Ectodermal cell (in vitro differentiated cells): Measurements from ENCODE around the gene HBA1.
"Not testable (repeated sequence)": the region's sequence is repeated elsewhere in the genome, so short reads cannot be mapped to it uniquely, and the experiment has no call there.

Source experiments
- H3K27ac ChIP-seq: 2 replicates; pipeline ENCODE4 v1.7.0; 2013; ENCODE audit warnings: mild to moderate bottlenecking, low read depth, low read length; ENCODE audit not compliant: insufficient read depth, poor library complexity, severe bottlenecking
- H3K27me3 ChIP-seq: 2 replicates; pipeline ENCODE4 v1.7.0; 2013; ENCODE audit warnings: mild to moderate bottlenecking, low read length; ENCODE audit not compliant: insufficient read depth, control insufficient read depth, poor library complexity, severe bottlenecking
- H3K36me3 ChIP-seq: one replicate; pipeline ENCODE4 v1.7.0; 2013; ENCODE audit warnings: low read length; ENCODE audit not compliant: control insufficient read depth, insufficient read depth
- H3K4me1 ChIP-seq: one replicate; pipeline ENCODE4 v1.7.0; 2013; ENCODE audit warnings: low read length; ENCODE audit not compliant: control insufficient read depth, insufficient read depth
- H3K4me3 ChIP-seq: 2 replicates; pipeline ENCODE4 v1.7.0; 2013; ENCODE audit warnings: low read depth, low read length, control low read depth; ENCODE audit not compliant: insufficient read depth
- H3K9me3 ChIP-seq: 2 replicates; pipeline ENCODE4 v1.7.0; 2013; ENCODE audit warnings: mild to moderate bottlenecking, low read length, moderate library complexity; ENCODE audit not compliant: control insufficient read depth
- WGBS, 2 experiments: methylation state at CpG; one replicate each; pipeline ENCODE4 v1.1.7; 2013; ENCODE audit warnings: missing lambda C conversion rate in 2 of 2; 5-methylcytosine and 5-hydroxymethylcytosine counted together

The HBA1 gene

DNA sequence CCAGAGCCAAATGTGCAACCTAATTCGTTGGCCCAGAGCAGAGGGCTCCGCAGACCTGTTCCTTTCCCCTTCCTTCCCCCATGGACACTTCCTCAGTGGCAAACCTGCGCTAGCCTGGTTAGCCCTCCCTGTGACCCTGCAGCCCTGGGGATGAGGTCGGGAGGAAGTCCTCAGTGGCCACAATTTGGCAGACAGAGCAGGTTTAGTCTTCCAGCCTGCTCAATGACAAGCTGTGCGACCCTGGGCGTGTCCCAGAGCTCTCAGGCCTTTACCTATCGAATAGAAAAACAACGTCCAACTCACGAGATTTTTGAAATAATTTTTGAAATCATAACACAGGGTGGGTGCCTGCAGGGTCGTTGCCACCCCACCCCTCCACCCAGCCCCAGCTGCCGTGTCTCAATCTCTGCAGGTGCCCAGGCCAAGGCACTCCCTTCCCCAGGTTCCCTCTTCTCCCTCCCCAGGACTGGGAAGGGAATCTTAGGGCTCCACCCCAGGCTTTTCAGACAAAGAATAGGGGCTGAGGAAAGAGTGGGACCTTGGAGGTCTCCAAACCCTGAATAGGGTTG, 9.3 kb upstream of the HBA1 start:
- WGBS, 2 experiments, result 30 to 31% methylated on average over 11 of the region's 11 CpGs
- Histone ChIP-seq H3K9me3 (no peaks in the 10 kb centered on the region), H3K4me3 (no peak overlapping the region), H3K27me3 (peaks cover 89% of the 10 kb centered on the region), H3K27ac (no peak overlapping the region), H3K36me3 (no peaks in the 10 kb centered on the region), H3K4me1 (peaks cover 13% of the 10 kb centered on the region)

- Histone ChIP-seq H3K36me3 (no peaks in the 10 kb centered on the region), H3K27me3 (peaks cover 83% of the 10 kb centered on the region), H3K4me3 (no peak overlapping the region), H3K4me1 (peaks cover 13% of the 10 kb centered on the region), H3K9me3 (no peaks in the 10 kb centered on the region), H3K27ac (no peak overlapping the region)
- WGBS, 2 experiments, result 80 to 82% methylated on average over 6 of the region's 6 CpGs
Measured at GRCh38 chr16:168424-168823, 8.1 kb upstream of the HBA1 start.

GRCh38 chr16:169014-169413, 7.5 kb upstream of the HBA1 start:
- peaks cover 13% of the 10 kb centered on the region for H3K4me1 ChIP-seq
- H3K27me3 ChIP-seq, result peaks cover 86% of the 10 kb centered on the region
- H3K4me3 ChIP-seq, result no peak overlapping the region
- no peaks in the 10 kb centered on the region for H3K9me3 ChIP-seq
- 61 to 63% methylated on average over 3 of the region's 3 CpGs for WGBS, 2 experiments
- H3K27ac ChIP-seq, result no peak overlapping the region
- H3K36me3 ChIP-seq, result no peaks in the 10 kb centered on the region

GRCh38 chr16:170088-170507, 6.4 kb upstream of the HBA1 start:
- not testable (repeated sequence) for H3K27ac ChIP-seq, H3K36me3 ChIP-seq, H3K4me3 ChIP-seq, H3K9me3 ChIP-seq
- 4 to 5% methylated on average over 5 of the region's 5 CpGs for WGBS, 2 experiments
- Histone ChIP-seq H3K4me1 (peaks cover 13% of the 10 kb centered on the region), H3K27me3 (peaks cover 93% of the 10 kb centered on the region)

- Histone ChIP-seq H3K27ac (no peak overlapping the region), H3K4me1 (peaks cover 8% of the 10 kb centered on the region), H3K4me3 (no peak overlapping the region), H3K27me3 (peaks cover 93% of the 10 kb centered on the region), H3K36me3 (no peaks in the 10 kb centered on the region), H3K9me3 (no peaks in the 10 kb centered on the region)
- 91 to 100% methylated on average over 1 of the region's 1 CpG for WGBS, 2 experiments
Measured at GRCh38 chr16:170788-171187, 5.7 kb upstream of the HBA1 start.

GRCh38 chr16:172374-172941, 4.0 kb upstream of the HBA1 start, which contains the start of gene HBA2:
Gene HBA2 (plus strand): TSS chr16:172876. CDS start chr16:172913, 37 bp downstream.
- H3K4me3 ChIP-seq, H3K27ac ChIP-seq, H3K9me3 ChIP-seq, H3K4me1 ChIP-seq, H3K36me3 ChIP-seq: not testable (repeated sequence)
- peaks cover 91% of the 10 kb centered on the region for H3K27me3 ChIP-seq
- no CpG with 5 or more reads among the region's 74 CpGs for WGBS, 2 experiments

DNA sequence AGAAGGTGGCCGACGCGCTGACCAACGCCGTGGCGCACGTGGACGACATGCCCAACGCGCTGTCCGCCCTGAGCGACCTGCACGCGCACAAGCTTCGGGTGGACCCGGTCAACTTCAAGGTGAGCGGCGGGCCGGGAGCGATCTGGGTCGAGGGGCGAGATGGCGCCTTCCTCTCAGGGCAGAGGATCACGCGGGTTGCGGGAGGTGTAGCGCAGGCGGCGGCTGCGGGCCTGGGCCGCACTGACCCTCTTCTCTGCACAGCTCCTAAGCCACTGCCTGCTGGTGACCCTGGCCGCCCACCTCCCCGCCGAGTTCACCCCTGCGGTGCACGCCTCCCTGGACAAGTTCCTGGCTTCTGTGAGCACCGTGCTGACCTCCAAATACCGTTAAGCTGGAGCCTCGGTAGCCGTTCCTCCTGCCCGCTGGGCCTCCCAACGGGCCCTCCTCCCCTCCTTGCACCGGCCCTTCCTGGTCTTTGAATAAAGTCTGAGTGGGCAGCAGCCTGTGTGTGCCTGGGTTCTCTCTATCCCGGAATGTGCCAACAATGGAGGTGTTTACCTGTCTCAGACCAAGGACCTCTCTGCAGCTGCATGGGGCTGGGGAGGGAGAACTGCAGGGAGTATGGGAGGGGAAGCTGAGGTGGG, 3.1 kb upstream of the HBA1 start:
- H3K27me3 ChIP-seq, result peaks cover 91% of the 10 kb centered on the region
- not testable (repeated sequence) for H3K4me1 ChIP-seq, H3K27ac ChIP-seq, H3K4me3 ChIP-seq, H3K36me3 ChIP-seq, H3K9me3 ChIP-seq
- 13 to 16% methylated on average over 30 of the region's 44 CpGs for WGBS, 2 experiments

DNA sequence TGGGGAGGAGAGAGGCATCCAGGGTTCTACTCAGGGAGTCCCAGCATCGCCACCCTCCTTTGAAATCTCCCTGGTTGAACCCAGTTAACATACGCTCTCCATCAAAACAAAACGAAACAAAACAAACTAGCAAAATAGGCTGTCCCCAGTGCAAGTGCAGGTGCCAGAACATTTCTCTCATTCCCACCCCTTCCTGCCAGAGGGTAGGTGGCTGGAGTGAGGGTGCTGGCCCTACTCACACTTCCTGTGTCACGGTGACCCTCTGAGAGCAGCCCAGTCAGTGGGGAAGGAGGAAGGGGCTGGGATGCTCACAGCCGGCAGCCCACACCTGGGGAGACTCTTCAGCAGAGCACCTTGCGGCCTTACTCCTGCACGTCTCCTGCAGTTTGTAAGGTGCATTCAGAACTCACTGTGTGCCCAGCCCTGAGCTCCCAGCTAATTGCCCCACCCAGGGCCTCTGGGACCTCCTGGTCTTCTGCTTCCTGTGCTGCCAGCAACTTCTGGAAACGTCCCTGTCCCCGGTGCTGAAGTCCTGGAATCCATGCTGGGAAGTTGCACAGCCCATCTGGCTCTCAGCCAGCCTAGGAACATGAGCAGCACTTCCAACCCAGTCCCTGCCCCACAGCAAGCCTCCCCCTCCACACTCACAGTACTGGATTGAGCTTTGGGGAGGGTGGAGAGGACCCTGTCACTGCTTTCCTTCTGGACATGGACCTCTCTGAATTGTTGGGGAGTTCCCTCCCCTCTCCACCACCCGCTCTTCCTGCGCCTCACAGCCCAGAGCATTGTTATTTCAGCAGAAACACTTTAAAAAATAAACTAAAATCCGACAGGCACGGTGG, 2.3 kb upstream of the HBA1 start:
- H3K36me3 ChIP-seq, H3K9me3 ChIP-seq, H3K27ac ChIP-seq, H3K4me1 ChIP-seq, H3K4me3 ChIP-seq: not testable (repeated sequence)
- WGBS, 2 experiments, result 21 to 26% methylated on average over 6 of the region's 13 CpGs
- peaks cover 91% of the 10 kb centered on the region for H3K27me3 ChIP-seq

DNA sequence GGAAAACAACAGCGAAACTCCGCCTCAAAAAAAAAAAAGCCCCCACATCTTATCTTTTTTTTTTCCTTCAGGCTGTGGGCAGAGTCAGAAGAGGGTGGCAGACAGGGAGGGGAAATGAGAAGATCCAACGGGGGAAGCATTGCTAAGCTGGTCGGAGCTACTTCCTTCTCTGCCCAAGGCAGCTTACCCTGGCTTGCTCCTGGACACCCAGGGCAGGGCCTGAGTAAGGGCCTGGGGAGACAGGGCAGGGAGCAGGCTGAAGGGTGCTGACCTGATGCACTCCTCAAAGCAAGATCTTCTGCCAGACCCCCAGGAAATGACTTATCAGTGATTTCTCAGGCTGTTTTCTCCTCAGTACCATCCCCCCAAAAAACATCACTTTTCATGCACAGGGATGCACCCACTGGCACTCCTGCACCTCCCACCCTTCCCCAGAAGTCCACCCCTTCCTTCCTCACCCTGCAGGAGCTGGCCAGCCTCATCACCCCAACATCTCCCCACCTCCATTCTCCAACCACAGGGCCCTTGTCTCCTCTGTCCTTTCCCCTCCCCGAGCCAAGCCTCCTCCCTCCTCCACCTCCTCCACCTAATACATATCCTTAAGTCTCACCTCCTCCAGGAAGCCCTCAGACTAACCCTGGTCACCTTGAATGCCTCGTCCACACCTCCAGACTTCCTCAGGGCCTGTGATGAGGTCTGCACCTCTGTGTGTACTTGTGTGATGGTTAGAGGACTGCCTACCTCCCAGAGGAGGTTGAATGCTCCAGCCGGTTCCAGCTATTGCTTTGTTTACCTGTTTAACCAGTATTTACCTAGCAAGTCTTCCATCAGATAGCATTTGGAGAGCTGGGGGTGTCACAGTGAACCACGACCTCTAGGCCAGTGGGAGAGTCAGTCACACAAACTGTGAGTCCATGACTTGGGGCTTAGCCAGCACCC, 1.2 kb upstream of the HBA1 start:
- 42 to 45% methylated on average over 6 to 7 of the region's 8 CpGs for WGBS, 2 experiments
- no peaks in the 10 kb centered on the region for H3K36me3 ChIP-seq
- peaks cover 91% of the 10 kb centered on the region for H3K27me3 ChIP-seq

More for the DNA sequence above, 1.2 kb upstream of the HBA1 start:
- H3K9me3 ChIP-seq, result no peaks in the 10 kb centered on the region
- no peak overlapping the region for H3K27ac ChIP-seq
- H3K4me3 ChIP-seq, result no peak overlapping the region
- H3K4me1 ChIP-seq, result no peaks in the 10 kb centered on the region
